ELF-1 (cell line): ENCODE results near the gene CLEC18A.
"Not testable (repeated sequence)": the region's sequence is repeated elsewhere in the genome, so short reads cannot be mapped to it uniquely, and the experiment has no call there.

Experiments used
- DNase-seq: peaks from one replicate; pipeline ENCODE4 v3.0.0-alpha.2; 2016; ENCODE audit warnings: low read depth, low spot score

CLEC18A gene

DNA sequence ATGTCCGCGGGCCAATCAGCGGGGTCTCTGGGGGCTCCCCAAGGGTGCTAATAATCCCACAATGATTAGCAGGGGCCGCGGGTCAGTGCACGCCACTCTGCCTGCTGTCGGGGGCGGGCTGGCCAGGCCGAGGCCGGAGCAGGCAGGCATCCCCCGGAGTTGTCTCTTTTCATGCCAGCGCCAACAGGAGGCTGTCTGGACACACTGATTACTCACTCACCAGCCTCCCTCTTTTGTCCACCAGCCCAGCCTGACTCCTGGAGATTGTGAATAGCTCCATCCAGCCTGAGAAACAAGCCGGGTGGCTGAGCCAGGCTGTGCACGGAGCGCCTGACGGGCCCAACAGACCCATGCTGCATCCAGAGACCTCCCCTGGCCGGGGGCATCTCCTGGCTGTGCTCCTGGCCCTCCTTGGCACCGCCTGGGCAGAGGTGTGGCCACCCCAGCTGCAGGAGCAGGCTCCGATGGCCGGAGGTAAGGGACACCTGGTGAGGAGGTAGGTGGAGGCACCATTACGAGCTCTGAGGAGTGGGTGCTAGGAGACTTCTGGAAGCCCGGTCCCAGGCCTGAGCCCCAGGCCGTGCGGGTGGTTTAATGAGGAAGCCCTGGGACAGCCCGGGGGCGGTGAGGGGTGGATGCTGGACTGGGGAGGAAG is at the start of gene CLEC18A:
Gene CLEC18A (plus strand): TSS at position 318 of the 655 bp plus-strand sequence. CDS start 33 bp downstream, at position 351.
- DNase-seq: not testable (repeated sequence)

DNA sequence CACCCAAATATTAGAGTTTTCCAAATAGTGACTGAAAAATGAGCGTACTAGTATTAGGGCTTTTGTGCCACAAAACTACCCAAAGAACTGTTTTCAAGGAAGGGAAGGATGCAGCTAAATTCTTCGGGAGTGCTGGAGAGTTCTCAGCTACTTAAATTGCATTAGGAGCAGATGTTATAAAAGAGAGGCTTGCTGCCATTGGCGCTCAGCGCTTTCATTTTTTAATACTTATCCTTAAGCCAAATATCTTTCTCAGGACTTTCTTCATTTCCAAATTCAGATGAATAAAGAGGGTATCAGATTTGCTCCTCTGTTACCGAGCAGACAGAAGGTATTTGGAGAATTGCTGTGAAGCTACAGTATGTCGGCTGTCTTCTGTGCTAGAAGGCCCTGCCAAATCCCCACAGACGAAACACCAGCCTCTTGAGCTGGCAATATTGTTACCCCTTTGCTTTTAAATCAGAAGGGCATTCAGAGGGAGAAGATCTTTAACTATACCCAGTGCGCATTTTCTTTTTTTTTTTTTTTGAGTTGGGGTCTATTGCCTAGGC is 47.2 kb upstream of the CLEC18A start:
- no peak for DNase-seq

DNA sequence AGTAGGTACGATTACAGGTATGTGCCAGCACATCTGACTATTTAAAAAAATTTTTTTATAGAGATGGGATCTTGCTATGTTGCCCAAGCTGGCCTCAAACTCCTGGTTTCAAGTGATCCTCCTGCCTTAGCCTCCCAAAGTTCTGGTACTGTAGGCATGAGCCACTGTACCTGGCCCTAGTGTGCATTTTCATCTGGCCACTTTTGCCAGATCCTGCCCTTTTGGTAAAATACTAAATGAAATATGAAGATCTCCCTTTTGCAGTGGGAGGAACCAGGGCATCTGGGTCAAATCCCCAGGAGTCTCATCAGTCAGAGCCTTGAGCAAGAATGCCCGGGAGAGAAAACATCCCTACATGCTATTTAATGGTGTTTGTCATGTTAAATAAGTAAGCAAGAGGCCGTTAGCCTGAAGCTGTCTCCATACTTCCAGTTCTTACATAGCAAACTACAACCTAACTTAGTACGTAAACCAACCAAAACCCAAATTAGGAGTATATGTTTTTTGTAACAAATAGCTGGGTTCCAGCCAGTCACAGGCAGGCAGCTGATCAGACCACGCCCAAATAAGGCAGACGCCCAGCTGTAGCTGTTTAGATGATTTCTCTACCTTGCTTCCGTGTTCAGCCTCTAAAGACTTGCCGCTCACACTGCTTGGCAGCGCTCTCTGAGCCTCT is 46.5 kb upstream of the CLEC18A start:
- peak; percentile 63 for DNase-seq

DNA sequence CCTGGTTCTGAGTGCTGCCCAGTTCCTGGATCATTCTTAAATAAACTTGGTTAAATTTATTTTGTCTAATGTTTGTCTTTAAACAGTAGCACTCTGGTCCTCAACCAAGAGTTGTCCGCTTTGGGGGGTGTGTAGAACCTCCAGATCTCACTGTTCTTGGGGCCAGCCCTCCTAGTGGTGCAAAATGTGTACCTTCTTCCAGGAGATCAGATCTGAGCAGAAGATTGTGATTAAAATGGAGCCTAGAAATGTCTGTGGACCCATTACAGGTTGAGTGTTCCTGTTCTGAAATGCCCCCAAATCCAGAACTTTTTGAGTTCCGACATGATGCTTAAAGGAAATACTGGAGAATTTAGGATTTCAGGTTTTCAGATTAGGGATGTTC is 46.0 kb upstream of the CLEC18A start:
- no peak for DNase-seq

DNA sequence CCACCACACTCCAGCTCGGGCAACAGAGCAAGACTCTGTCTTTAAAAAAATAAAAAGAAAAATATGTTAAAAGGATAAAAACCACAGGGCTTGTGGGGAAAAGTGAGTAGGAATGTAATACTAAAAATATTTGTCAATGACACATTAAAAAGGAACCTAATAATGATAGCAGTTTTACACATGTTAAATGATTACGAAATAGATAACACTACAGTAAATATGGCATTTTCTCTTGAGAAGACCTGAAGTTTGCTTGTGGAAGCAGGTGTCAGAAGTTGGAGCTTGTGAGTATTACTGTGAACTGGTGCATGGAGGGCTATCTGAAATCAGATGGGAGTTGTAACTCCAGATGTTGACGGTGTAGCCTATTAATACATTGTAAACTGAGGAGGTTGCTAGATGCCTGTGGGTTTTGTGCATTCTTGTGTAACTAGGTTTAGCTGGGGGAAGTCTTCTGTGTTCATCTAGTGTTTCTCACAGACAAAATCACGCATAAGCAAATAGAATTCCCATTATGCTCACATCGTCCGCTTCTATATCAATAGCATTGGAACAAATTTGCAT is 44.2 kb upstream of the CLEC18A start:
- no peak for DNase-seq

DNA sequence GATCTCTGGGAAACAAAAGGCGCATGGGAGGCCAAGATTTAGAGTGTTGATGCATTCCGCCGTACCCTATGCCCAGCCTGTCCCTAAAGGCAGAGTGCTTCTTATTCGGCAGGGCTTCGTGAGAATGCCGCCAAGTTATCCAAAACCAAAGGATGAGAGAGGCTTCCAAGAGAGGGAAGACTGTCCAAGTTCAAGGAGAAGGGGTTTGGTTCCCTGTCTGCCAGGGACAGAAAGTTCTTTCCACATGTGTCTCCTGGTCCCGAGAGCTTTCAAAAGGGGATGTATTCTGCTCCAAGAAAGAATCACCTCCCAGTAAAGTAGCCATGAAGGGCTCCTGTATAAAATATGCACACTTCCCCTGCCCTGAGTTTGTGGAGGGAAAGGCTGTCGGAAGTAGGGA is 42.1 kb upstream of the CLEC18A start:
- no peak for DNase-seq

DNA sequence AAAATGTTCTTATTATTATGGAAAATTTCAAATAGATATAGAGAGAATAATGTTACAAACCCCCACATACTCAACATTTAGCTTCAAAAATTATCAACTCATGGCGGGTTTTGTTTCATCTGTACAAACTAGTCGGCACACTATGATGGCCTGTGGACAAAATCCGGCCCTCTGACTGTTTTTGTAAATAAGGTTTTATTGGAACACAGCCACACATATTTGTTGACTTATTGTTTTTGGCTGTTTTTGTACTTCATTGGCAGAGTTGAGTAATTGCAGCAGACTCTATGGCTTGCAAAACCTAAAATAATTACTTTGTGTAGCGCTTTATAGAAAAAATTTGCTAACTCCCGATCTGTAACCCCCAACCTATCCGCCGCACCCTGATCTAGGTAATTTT is 41.4 kb upstream of the CLEC18A start:
- no peak for DNase-seq

DNA sequence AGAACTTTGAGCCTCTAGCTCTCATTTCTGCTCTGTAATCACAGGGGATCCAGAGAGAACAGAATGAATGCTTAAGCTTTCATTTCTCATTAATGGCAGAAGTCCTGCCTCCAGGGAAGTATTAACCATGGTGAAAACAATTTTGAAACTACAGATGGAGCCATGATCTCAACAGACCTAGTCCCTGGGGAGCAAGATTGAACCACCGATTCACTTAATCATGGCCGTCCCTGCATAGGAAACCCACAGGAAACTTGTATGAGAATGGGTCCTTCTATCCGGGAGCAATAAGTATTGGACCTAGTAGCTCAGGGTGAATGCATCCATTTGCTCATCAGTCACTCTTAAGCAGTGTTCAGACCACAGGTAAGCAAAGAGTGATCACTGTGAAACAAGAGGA is 40.2 kb upstream of the CLEC18A start:
- DNase-seq: no peak

DNA sequence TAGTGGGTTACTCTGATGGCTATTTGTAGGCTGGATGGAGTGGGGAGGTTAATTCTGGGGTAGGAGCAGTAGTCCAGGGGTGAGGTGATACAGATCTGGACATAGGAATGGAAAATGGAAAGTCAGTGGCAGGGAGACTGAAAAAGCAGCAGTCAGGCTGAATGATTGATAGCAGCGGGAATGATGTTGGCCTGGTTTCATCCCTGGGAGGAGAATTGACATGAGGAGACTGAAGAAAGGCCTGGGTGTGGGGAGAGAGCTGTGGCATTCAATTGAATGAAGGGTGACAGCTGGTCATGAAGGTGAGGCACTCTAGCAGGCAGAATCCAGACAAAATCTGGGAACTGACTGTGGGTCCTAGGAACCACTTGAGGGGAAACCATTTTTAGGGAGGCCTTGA is 34.7 kb upstream of the CLEC18A start:
- DNase-seq: peak; percentile 32

DNA sequence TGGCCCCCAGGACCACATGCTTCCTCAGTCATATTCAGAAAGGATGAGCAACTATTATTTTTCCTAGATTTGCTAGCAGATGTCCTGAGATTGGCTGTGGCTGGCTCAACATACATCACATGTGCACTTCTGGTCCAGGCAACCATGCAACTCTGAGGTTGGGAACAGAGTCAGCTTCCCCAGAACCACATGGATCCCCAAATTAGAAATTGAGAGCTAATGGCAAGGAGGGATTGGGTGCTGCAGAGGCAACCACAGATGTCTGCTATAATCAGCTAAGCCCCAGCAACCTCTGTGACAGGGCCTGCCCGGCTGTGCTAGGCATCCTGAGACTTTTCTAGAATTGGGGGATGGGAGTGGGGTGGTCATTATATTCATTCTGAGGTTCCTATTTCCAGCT is 33.8 kb upstream of the CLEC18A start:
- no peak for DNase-seq

DNA sequence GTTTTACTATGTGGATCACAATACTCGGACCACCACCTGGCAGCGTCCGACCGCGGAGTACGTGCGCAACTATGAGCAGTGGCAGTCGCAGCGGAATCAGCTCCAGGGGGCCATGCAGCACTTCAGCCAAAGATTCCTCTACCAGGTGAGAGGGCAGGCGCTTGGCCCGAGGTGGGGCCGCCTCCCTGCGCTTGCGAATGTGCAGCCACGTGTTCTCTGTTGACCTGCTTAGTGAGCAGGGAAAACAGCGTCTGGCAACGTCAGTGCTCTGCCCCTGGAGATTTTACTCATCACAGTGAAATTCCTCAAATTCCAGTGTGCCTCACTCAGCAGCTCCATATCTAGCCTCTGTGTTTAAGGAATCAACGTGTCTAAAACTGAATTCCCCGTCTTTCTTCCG is 33.4 kb upstream of the CLEC18A start:
- DNase-seq: peak; percentile 96

DNA sequence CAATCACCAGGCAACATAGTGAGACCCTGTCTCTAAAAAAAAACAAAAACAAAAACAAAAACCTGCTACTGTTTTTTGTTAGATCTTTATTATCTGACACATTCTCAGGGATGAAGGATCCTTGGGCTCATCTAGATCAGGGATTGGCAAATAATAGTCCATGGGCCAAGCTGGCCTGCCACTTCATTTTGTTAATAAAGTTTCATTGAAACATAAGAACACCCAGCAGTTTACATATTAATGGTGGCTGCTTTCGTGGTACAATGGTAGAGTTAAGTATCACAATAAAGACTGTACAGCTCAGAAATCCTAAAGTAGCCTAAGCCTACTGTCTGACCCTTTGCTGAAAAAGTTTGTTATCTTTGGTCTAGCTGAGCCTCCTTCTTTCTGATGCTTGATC is 32.9 kb upstream of the CLEC18A start:
- no peak for DNase-seq

DNA sequence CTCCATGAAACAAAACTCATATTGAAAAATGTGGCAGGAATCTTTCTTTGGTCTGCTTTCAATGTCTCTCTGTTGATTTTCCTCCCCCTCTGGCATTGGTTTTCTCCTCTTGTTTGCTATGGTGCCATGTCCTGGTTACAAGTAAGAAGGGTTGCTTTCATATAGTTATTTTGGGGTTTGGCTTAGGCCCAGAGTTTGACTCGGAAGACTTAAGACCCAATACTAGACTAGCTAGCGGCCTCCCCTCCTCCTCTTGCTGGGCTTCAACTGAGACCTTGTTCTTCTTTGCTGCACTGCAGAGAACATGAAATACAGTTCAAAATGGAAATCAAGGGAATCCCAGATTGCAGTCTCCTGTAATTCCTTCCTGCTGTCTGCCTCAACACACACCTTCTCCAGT is 30.0 kb upstream of the CLEC18A start:
- DNase-seq: no peak

DNA sequence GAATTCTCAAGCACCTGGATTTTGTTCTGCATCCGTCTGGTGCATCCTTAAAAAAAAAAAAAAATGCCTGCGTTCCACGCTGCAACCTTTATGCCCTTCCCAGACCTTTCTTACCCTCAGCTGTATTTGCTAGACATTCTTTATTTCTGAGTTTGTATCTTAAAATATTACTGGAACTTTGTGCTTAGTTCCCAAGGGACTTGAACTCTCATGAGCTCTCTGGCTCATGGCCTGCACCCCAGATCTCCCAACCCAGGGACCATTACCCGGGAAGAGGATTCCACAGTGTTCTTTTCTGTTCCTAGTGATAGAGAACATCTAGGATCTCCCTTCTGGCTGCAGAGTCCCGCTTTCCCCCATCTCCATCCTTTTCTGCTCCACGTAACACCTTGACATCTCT is 28.9 kb upstream of the CLEC18A start:
- DNase-seq: no peak

DNA sequence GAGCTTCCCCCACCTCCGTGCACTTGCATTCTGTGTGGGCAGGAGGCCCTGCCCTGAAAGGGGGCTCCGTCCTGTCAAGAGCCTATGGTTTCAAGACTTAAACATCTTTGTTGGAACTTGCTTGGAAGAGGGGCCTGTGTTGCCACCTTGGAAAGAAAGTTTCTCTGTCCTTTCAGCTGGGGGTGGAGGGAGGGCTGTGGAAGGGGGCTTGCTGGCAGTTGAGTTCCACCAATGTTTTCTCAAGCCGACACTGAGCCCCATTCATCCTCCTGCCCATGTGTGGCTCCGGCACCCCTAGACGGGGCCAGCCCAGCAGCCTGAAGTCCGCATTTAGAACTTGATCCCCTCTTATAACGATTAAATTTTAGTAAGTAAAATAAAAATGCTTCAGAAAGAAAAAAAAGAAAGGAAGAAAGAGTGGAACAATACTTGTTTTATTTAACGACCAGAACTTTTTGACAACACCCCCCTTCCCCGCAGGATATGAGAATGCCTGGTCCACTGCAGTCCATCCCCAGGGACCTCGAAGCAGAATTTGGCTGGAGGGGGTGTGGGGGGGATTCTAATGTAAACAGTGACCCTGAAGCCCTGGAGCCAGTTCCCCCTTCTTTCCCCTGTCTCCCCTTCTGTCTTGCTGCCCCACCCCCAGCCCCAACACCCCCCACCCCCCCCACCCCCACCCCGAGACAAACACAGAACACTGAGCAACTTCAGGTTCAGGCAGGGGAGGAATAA is 26.9 kb upstream of the CLEC18A start:
- DNase-seq: no peak

DNA sequence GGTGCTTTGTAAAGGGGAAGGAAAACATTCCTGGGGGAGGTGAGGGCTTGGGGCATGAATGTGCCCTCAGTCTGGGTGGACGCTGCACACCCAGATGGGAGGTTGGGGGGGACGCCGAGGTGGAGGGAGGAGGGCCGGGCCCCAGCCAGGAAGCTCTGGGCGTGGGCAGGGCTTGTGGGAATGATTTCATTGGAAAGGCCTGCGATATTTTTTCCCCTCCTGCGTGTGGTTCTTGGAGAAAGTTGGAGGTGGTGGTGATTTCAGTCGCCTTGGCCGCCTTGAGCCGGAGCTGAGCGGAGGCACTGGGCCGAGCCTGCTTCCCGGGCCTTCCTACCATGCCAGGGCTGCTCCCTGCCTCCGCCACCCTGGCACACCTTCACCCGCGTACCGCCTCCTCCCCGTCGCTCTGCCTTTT is 26.4 kb upstream of the CLEC18A start:
- no peak for DNase-seq

DNA sequence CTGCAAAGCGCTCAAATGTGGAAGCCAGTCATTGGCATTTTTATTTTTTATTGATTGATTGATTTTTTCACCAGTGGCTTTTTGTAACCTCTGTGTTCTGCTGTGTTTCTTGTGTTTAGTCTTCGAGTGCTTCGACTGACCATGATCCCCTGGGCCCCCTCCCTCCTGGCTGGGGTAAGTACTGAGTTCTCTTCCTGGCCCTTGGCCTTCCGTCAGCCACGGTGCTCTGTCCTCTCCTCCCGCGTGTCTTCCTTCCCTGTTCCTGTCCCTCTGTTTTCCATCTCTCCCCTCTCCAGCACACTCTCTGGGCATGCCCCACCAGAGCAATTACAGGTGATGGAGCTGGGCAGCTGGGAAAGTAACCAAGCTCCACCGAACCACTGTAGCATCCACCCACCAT is 25.8 kb upstream of the CLEC18A start:
- no peak for DNase-seq

DNA sequence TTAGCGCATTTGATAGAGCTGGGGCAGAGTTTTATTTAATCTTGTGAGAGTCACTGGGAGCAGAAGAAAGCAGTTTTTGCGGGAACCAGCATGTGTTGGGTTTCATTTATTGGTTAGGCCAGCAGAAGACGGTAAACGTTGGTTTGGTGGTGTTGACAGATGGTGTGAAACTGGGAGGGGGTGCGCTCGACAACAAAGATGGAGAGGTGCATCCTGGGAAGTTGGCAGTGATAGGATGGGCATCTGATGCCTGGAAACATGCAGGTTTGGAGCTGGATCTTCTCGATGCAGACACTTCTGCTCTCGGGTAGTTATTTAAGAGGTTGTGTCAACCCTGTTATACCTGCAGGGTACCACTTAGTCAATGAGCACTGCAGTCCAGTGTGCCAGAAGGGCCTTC is 24.9 kb upstream of the CLEC18A start:
- no peak for DNase-seq

DNA sequence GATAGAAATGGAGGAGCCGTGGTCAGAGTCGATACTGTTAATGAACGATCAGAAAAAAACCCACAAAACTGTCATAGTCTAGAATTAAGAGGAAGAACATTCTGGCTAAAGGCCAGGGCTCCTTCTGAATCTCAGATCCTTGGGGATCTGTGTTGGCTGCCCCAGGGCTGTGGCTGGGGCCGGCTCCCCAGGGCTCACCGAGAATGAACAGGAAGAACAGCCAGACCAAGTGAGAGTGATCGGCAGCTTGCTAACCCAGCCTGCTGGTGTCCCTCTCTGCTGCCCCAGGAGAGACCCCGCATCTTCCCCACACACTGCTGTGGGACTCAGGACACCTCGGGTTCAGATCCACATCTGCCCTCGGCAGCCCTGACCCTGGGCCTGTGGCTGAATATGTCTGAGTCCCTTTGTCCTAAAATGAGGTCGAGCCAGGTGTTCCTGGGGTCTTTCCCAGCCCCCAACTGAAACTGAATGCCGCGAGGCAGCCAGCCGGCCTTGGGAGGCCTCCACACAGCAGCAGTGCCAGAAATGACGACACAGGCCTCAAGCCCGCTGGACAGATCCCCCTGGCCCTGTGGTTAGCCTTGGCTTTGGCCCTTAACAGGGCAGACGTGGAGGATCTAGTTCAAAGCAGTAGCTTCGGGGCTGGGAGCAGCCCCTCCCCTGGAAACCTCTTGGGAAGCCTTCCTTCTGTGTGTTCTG is 23.9 kb upstream of the CLEC18A start:
- peak; percentile 58 for DNase-seq

DNA sequence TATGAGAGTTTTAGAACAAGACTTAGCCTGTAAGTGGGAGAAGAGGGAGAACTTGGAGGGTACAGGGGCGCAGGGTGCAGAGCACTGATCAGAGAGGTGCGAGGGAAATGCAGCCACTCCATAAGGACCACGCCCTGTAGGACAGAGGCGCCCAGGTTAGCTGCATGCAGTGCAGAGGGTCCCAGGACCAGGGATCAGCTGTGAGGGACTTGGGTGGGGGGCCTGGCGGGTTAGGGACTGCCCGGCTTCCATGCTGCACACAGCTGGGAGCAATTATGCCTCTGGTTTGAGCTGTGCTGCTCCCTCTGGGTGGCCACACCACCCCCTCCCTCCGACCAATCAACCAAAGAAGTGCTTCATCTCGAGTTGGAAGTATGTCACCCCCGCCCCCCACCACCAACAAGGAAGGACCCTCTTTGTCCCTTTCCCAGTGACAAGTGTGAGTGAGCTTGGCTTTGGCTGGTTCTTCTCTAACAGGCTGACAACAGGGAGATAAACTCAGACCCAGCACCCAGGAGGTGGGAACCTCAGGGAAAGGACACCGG is 22.2 kb upstream of the CLEC18A start:
- DNase-seq: no peak

DNA sequence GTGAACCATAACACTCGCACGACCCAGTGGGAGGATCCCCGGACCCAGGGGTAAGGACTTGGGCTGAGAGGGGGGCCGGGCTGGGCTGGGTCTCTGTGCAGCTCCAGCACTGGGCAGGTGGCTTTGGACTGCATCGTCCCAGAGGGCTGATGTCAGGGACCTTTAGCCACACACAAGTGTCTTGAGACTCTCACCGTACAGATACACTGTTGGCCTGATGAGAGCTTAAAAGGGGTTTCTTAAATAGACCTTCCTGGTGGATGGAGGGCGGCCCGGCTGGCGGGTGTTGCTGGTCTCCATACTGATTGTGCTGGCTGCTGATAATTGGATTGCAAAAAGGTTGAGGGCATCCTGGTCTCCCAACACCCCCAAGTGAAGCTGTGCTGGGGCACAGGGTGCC is 21.7 kb upstream of the CLEC18A start:
- DNase-seq: no peak
